Mesothelial cell of epicardium (in vitro differentiated cells): Measurements from ENCODE around the gene TMEM62. TPM values are rescaled to one million over a fixed set of nuclear protein-coding genes. Genes with fewer than 3 reads are reported as not detected.

ENCODE experiments used
- DNase-seq, 2 experiments: peaks; one replicate each; pipeline ENCODE4 v3.0.0; 2021; ENCODE audit warnings: low spot score in 2 of 2; ENCODE audit not compliant: unreplicated experiment in 2 of 2
- H3K27ac Mint-ChIP-seq: 2 replicates; pipeline ENCODE4 v1.8.0; 2021; ENCODE audit warnings: mixed read lengths
- H3K27me3 Mint-ChIP-seq: 2 replicates; pipeline ENCODE4 v1.8.0; 2021; ENCODE audit warnings: low read depth, mixed read lengths
- H3K36me3 Mint-ChIP-seq: 2 replicates; pipeline ENCODE4 v1.8.0; 2021; ENCODE audit warnings: mixed read lengths
- H3K4me1 Mint-ChIP-seq: 2 replicates; pipeline ENCODE4 v1.8.0; 2021; ENCODE audit warnings: mixed read lengths
- H3K4me3 Mint-ChIP-seq: 2 replicates; pipeline ENCODE4 v1.8.0; 2021; ENCODE audit warnings: mild to moderate bottlenecking, moderate library complexity, mixed read lengths
- H3K9me3 Mint-ChIP-seq: 2 replicates; pipeline ENCODE4 v1.8.0; 2021; ENCODE audit warnings: mixed read lengths
- CTCF ChIP-seq: fragments of 200-600 bp; sonication (generic); IDR thresholded peaks from one replicate; pipeline ENCODE4 v1.5.0; 2021; ENCODE audit warnings: antibody characterized with exemption; ENCODE audit not compliant: unreplicated experiment
- total RNA-seq: library from RNA; stranded (reverse); gene quantifications from 3 replicates; pipeline ENCODE4 v1.2.1, GENCODE V29; 2021

TMEM62 gene
- total RNA-seq, 1 donor from 2014 or later, result 13.4 TPM

GRCh38 chr15:43184407-43185124 is 51.2 kb downstream of the TMEM62 start:
- TF ChIP-seq CTCF, result no peak
- H3K27me3 Mint-ChIP-seq, result no peaks in the 10 kb centered on the region
- DNase-seq, result no peak
- H3K36me3 Mint-ChIP-seq, result no peaks in the 10 kb centered on the region
- peaks cover 9% of the 10 kb centered on the region for H3K4me1 Mint-ChIP-seq
- H3K4me3 Mint-ChIP-seq, result peak overlapping the region; percentile 91
- peak overlapping the region; percentile 53 for H3K27ac Mint-ChIP-seq
- no peaks in the 10 kb centered on the region for H3K9me3 Mint-ChIP-seq

- H3K27me3 Mint-ChIP-seq, result no peaks in the 10 kb centered on the region
- H3K4me1 Mint-ChIP-seq, result peaks cover 9% of the 10 kb centered on the region
- DNase-seq, result peak; percentile 49 to 76
- H3K9me3 Mint-ChIP-seq, result no peaks in the 10 kb centered on the region
- no peaks in the 10 kb centered on the region for H3K36me3 Mint-ChIP-seq
- H3K27ac Mint-ChIP-seq, result peak within 1 kb of the TSS; percentile 85
- peak within 1 kb of the TSS; percentile 91 for H3K4me3 Mint-ChIP-seq
- TF ChIP-seq CTCF, result peak; percentile 23
Measured at GRCh38 chr15:43185157-43186002, 52.0 kb downstream of the TMEM62 start, which contains the start of gene CCNDBP1. CCNDBP1 (plus strand) TSS chr15:43185403; CDS start chr15:43185499, 96 bp downstream.

GRCh38 chr15:43186003-43186353 is 52.6 kb downstream of the TMEM62 start:
- Mint-ChIP-seq H3K4me1 (peaks cover 9% of the 10 kb centered on the region), H3K27me3 (no peaks in the 10 kb centered on the region), H3K9me3 (no peaks in the 10 kb centered on the region), H3K36me3 (peaks cover 1% of the 10 kb centered on the region), H3K27ac (peak overlapping the region; percentile 85), H3K4me3 (peak overlapping the region; percentile 91)
- TF ChIP-seq CTCF, result no peak
- DNase-seq, result no peak

- DNase-seq, result no peak
- Mint-ChIP-seq H3K27me3 (no peaks in the 10 kb centered on the region), H3K4me3 (peak overlapping the region; percentile 33), H3K27ac (no peak overlapping the region), H3K36me3 (peaks cover 9% of the 10 kb centered on the region), H3K9me3 (no peaks in the 10 kb centered on the region), H3K4me1 (peaks cover 9% of the 10 kb centered on the region)
- TF ChIP-seq CTCF, result no peak
Measured at GRCh38 chr15:43187544-43188155, 54.3 kb downstream of the TMEM62 start.

GRCh38 chr15:43189296-43189695 is 55.9 kb downstream of the TMEM62 start:
- Mint-ChIP-seq H3K27ac (no peak overlapping the region), H3K36me3 (peaks cover 14% of the 10 kb centered on the region), H3K4me3 (no peak overlapping the region), H3K4me1 (peaks cover 9% of the 10 kb centered on the region), H3K27me3 (no peaks in the 10 kb centered on the region), H3K9me3 (no peaks in the 10 kb centered on the region)
- no peak for DNase-seq
- no peak for TF ChIP-seq CTCF
